Esophagus squamous epithelium (tissue), 5 donors: ENCODE measurements around the gene TCEAL7. TPM values are rescaled to one million over a fixed set of nuclear protein-coding genes. Genes with fewer than 3 reads are reported as not detected.
A peak's percentile ranks its signal among the peaks of the same experiment; 100 is the strongest.

ENCODE experiments used
- DNase-seq: peaks from one replicate; lab custom pipeline; 2025; lab: John Stamatoyannopoulos, UW
- H3K27ac ChIP-seq, 4 donors: fragments of 200-600 bp; sonication (generic); one replicate each; pipeline ENCODE4 v1.5.1; 2016 to 2019; ENCODE audit warnings: mild to moderate bottlenecking in 1 of 4
- H3K27me3 ChIP-seq, 4 donors: fragments of 200-600 bp; sonication (generic); 1 replicate in 3 of 4; 2 replicates in 1 of 4; pipeline versions ENCODE4 v1.5.1 to v1.6.0; 2017 to 2021; ENCODE audit warnings: antibody characterized with exemption in 1 of 4
- H3K36me3 ChIP-seq, 3 donors: fragments of 200-600 bp; sonication (generic); one replicate each; pipeline ENCODE4 v1.5.1; 2016 to 2019
- H3K4me1 ChIP-seq, 3 donors: fragments of 200-600 bp; sonication (generic); one replicate each; pipeline ENCODE4 v1.5.1; 2017 to 2019
- H3K4me3 ChIP-seq, 4 donors: fragments of 200-600 bp; sonication (generic); 1 replicate in 3 of 4; 2 replicates in 1 of 4; pipeline ENCODE4 v1.5.1; 2016 to 2019; ENCODE audit warnings: mild to moderate bottlenecking in 2 of 4, moderate library complexity in 1 of 4
- H3K9me3 ChIP-seq, 3 donors: fragments of 200-600 bp; sonication (generic); one replicate each; pipeline ENCODE4 v1.5.1; 2016 to 2019
- POLR2A ChIP-seq, 4 donors: fragments of 450-650 bp; IDR thresholded peaks; one replicate each; pipeline ENCODE4 v1.6.1; 2017; ENCODE audit warnings: antibody characterized with exemption in 4 of 4, mild to moderate bottlenecking in 4 of 4, moderate library complexity in 3 of 4
- WGBS, 2 donors: methylation state at CpG; one replicate each; pipeline ENCODE4 v1.1.5; 2018; 5-methylcytosine and 5-hydroxymethylcytosine counted together
- intact Hi-C: fragments of 100-400 bp; cut with DNase I; formaldehyde crosslinking; loops from one replicate; pipeline ENCODE4 v1.15.0; 2022
- total RNA-seq, 4 donors: library from RNA; depleted of rRNA; stranded (reverse); fragments of >200 nt; gene quantifications; one replicate each; pipeline ENCODE4 v1.1.0, GENCODE V29; 2016
- TF ChIP-seq, protein P1 (sequence below), 6 experiments: fragments of 450-650 bp in 4 of 6; fragments of 200-600 bp in 2 of 6; sonication (generic) in 2 of 6; IDR thresholded peaks; one replicate each; pipeline ENCODE4 v1.5.1; 2016 to 2019; ENCODE audit warnings: antibody characterized with exemption in 6 of 6, mild to moderate bottlenecking in 4 of 6, moderate library complexity in 4 of 6
- donor health status: DM: yes; HTN: yes; CAD: no.

Gene TCEAL7
- total RNA-seq, 4 donors from 2014 or later, result 1.3 to 6.3 TPM; not detected in 2

DNA sequence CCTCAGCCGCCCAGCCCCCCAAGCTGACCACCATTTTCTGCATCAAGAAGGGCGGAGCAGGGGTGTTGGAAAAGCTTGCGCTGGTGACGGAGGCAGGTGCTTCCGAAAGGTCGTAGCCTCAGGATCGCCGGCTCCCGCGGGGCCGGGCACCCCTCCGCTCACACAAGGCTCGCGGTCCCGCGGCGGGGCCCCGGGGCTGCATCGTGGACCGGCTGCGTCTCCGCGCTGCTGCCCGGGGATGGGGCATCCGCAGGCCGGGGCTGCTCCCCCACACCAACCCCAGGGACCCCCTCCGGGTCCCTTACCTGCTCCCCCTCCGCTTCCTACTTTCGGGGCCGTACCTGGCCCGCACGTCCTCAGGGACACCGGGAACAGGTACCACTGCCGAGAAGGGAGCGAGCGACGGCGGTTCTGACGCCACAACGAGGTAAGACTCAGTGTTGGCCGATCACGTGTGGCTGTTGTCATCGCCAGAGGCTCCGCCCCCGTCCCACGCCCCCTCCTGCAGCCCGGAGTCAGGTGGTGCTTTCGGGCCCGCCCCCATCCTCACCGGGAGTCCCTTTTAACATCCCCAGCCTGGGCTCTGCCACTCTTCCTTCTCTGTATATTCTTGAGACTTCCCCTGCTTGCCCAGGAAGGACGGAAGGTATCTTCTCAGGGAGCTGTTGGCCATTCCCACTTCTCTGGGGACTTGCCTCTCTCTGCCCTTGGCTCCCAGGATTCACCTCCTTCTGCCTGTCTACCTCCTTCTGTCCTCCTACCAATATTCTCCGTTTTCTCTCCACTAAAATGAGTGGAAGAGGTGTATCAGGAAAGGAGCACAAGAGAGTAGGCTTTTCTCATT, 19.3 kb upstream of the TCEAL7 start, which contains the start of gene BEX2:
Gene BEX2, minus strand, starts transcription at position 436 of the 844 bp plus-strand sequence. CDS start 1,014 bp downstream, outside the sequence.
- peaks cover 0 to 5% (median 0%) of the 10 kb centered on the region in 3 donors for H3K4me1 ChIP-seq
- H3K27me3 ChIP-seq, result no peaks in the 10 kb centered on the region
- H3K27ac ChIP-seq, result peak within 1 kb of the TSS in 1 of 4 donors; percentile 55
- H3K36me3 ChIP-seq, result no peaks in the 10 kb centered on the region
- no peak for DNase-seq
- peak in 3 of 4 donors; percentile 32 to 67 (median 36) for TF ChIP-seq POLR2A (IDR thresholded peaks at IDR 0.05)
- TF ChIP-seq, protein P1, sequence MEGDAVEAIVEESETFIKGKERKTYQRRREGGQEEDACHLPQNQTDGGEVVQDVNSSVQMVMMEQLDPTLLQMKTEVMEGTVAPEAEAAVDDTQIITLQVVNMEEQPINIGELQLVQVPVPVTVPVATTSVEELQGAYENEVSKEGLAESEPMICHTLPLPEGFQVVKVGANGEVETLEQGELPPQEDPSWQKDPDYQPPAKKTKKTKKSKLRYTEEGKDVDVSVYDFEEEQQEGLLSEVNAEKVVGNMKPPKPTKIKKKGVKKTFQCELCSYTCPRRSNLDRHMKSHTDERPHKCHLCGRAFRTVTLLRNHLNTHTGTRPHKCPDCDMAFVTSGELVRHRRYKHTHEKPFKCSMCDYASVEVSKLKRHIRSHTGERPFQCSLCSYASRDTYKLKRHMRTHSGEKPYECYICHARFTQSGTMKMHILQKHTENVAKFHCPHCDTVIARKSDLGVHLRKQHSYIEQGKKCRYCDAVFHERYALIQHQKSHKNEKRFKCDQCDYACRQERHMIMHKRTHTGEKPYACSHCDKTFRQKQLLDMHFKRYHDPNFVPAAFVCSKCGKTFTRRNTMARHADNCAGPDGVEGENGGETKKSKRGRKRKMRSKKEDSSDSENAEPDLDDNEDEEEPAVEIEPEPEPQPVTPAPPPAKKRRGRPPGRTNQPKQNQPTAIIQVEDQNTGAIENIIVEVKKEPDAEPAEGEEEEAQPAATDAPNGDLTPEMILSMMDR (IDR thresholded peaks at IDR 0.05), result no peak
- WGBS, 2 donors, result 11 to 54% methylated on average over 3 to 18 of the region's 52 CpGs
- H3K9me3 ChIP-seq, result no peaks in the 10 kb centered on the region
- intact Hi-C loops, result no loop called here
- peak within 1 kb of the TSS; percentile 46 to 71 (median 55) for H3K4me3 ChIP-seq

DNA sequence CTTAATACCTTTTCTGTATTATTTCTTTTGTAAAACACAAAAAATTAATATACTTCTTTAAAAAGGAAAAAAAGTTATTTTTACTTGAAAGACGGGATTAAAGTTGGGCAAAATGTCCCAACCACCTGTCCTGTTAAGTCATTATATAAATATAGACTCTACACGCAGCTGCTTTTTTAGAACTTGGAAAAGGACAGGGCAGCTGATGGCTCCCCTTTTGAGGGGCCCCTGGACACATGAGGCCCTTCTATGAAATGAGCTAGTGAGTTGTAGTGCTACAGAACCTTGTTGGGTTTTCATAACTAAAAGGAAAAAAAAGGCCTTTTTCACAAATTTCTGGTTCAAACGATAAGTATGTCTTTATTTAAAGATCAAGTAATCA, 18.6 kb upstream of the TCEAL7 start:
- Histone ChIP-seq H3K27ac (no peak overlapping the region), H3K4me3 (peak overlapping the region in 2 of 4 donors; percentile 62 to 71), H3K36me3 (no peaks in the 10 kb centered on the region), H3K27me3 (no peaks in the 10 kb centered on the region), H3K9me3 (no peaks in the 10 kb centered on the region), H3K4me1 (peaks cover 0 to 5% (median 0%) of the 10 kb centered on the region in 3 donors)
- TF ChIP-seq, protein P1 (IDR thresholded peaks at IDR 0.05), result no peak
- no peak for TF ChIP-seq POLR2A (IDR thresholded peaks at IDR 0.05)
- WGBS, 2 donors, result 72 to 74% methylated on average over 3 of the region's 3 CpGs
- no peak for DNase-seq
- intact Hi-C loops, result no loop called here

DNA sequence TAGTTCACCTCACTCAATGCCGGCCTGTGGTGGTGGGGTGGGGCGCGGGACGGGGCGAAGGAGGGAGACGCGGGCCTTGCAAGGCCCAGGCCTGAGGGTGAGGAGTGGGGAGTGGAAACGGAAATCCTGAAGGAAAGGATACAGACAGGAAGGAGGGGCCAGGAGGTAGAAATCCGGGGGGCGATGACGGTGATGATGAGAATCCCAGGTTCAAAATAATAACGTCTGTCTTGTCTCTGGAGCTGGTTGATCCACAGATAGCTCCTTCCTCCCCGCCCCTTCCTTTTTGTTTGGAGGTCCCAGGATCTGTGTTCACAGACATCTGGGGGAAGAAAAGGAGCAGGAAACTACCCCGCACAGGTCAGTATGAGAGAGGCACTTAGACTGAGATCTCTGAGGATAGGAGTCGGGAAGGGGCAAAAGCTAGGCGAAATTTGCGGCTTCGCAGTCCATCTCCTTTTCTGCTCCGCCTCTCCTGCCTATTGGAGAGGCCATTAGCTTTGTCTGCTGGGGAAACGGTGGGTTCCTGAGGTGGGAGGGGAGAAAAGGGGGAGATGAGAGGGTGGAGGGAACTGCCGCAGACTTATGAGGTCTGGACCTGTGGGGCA, 746 bp downstream of the TCEAL7 start:
- Histone ChIP-seq H3K27me3 (no peaks in the 10 kb centered on the region), H3K4me1 (peaks cover 0 to 7% (median 0%) of the 10 kb centered on the region in 3 donors), H3K36me3 (no peaks in the 10 kb centered on the region), H3K4me3 (peak overlapping the region in 3 of 4 donors; percentile 28 to 48 (median 31)), H3K9me3 (no peaks in the 10 kb centered on the region), H3K27ac (no peak overlapping the region)
- WGBS, 2 donors, result 19 to 43% methylated on average over 15 of the region's 21 CpGs
- intact Hi-C loops, result no loop called here
- TF ChIP-seq, protein P1 (IDR thresholded peaks at IDR 0.05), result no peak
- no peak for TF ChIP-seq POLR2A (IDR thresholded peaks at IDR 0.05)
- DNase-seq, result no peak

GRCh38 chrX:103338663-103339062, 8.6 kb downstream of the TCEAL7 start:
- Histone ChIP-seq H3K27ac (no peak overlapping the region), H3K27me3 (no peaks in the 10 kb centered on the region), H3K4me1 (no peaks in the 10 kb centered on the region), H3K4me3 (no peak overlapping the region), H3K9me3 (no peaks in the 10 kb centered on the region), H3K36me3 (no peaks in the 10 kb centered on the region)
- TF ChIP-seq POLR2A (IDR thresholded peaks at IDR 0.05), result no peak
- TF ChIP-seq, protein P1 (IDR thresholded peaks at IDR 0.05), result no peak
- intact Hi-C loops, result no loop called here
- no peak for DNase-seq
- WGBS, 2 donors, result 20% methylated on average over 1 of the region's 3 CpGs; no CpG with 5 or more reads in 1 of the 2 donors

DNA sequence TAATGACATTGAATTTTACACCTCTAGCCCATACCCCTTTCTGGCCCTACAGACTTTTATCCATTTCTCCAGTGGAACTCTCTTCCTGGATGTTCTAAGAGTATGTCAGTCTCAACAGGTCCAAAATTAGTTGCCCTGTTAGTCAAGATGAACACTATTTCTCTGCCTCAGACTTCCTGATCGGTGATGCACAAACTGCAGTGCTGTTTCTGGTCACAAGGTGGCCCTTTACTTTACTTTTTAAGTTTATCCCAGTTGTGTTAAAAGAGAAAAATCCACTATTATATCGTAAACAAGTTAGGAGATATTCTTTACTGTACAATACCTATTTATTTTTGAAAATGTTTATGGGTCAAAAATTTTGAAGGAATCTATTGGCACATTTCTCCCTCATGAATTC, 13.1 kb downstream of the TCEAL7 start:
- TF ChIP-seq, protein P1 (IDR thresholded peaks at IDR 0.05), result peak; percentile 25 to 70 (median 60)
- TF ChIP-seq POLR2A (IDR thresholded peaks at IDR 0.05), result no peak
- Histone ChIP-seq H3K4me3 (no peak overlapping the region), H3K27ac (no peak overlapping the region), H3K9me3 (no peaks in the 10 kb centered on the region), H3K4me1 (no peaks in the 10 kb centered on the region), H3K27me3 (peaks cover 0 to under 1% (median 0%) of the 10 kb centered on the region in 4 donors), H3K36me3 (no peaks in the 10 kb centered on the region)
- whole genome bisulfite sequencing, 2 donors, result 0 to 20% methylated on average over 2 of the region's 2 CpGs
- DNase-seq, result no peak
- intact Hi-C loops, result loop anchor here (5.0 kb wide), 1 partner anchor 119 kb away; no protein-coding TSS in a partner anchor
